EH (cell line): Measurements from ENCODE around the gene MAP2K6.

Experiments used
- DNase-seq: peaks from one replicate; pipeline ENCODE4 v3.0.0-alpha.2; 2015; ENCODE audit warnings: low read depth

The MAP2K6 gene

GRCh38 chr17:69535016-69535570 is 120.6 kb downstream of the MAP2K6 start:
- no peak for DNase-seq

GRCh38 chr17:69538795-69539194 is 124.3 kb downstream of the MAP2K6 start:
- DNase-seq = no peak

- no peak for DNase-seq
Observed at GRCh38 chr17:69539274-69539673, 124.8 kb downstream of the MAP2K6 start.

GRCh38 chr17:69539781-69540319 is 125.4 kb downstream of the MAP2K6 start:
- DNase-seq = peak; percentile 61

GRCh38 chr17:69540356-69540755 is 125.9 kb downstream of the MAP2K6 start:
- DNase-seq = no peak

GRCh38 chr17:69547230-69547629 is 132.7 kb downstream of the MAP2K6 start:
- no peak for DNase-seq

GRCh38 chr17:69547947-69548346 is 133.4 kb downstream of the MAP2K6 start:
- DNase-seq = no peak

- DNase-seq = no peak
Observed at GRCh38 chr17:69551212-69552010, 136.9 kb downstream of the MAP2K6 start.

GRCh38 chr17:69552986-69553667 is 138.6 kb downstream of the MAP2K6 start:
- DNase-seq = no peak

- no peak for DNase-seq
Observed at GRCh38 chr17:69555056-69555455, 140.6 kb downstream of the MAP2K6 start.

GRCh38 chr17:69557339-69557738 is 142.8 kb downstream of the MAP2K6 start:
- no peak for DNase-seq

- no peak for DNase-seq
Observed at GRCh38 chr17:69558796-69559195, 144.3 kb downstream of the MAP2K6 start.

- peak; percentile 65 for DNase-seq
Observed at GRCh38 chr17:69560987-69561441, 146.5 kb downstream of the MAP2K6 start.

GRCh38 chr17:69561462-69561861 is 147.0 kb downstream of the MAP2K6 start:
- no peak for DNase-seq

GRCh38 chr17:69565447-69565846 is 150.9 kb downstream of the MAP2K6 start:
- DNase-seq = no peak

GRCh38 chr17:69567130-69567529 is 152.6 kb downstream of the MAP2K6 start:
- DNase-seq = peak; percentile 11

GRCh38 chr17:69572747-69573146 is 158.2 kb downstream of the MAP2K6 start:
- DNase-seq = no peak

GRCh38 chr17:69573396-69573795 is 158.9 kb downstream of the MAP2K6 start:
- DNase-seq = no peak

GRCh38 chr17:69574257-69575197 is 160.0 kb downstream of the MAP2K6 start:
- peak; percentile 76 for DNase-seq

- peak; percentile 85 for DNase-seq
Observed at GRCh38 chr17:69575346-69575761, 160.9 kb downstream of the MAP2K6 start.

GRCh38 chr17:69577098-69577497 is 162.6 kb downstream of the MAP2K6 start:
- no peak for DNase-seq
